Measurements from ENCODE around the gene MAP4. TPM values are rescaled to one million over a fixed set of nuclear protein-coding genes. Genes with fewer than 3 reads are reported as not detected.
"Not testable (repeated sequence)": the region's sequence is repeated elsewhere in the genome, so short reads cannot be mapped to it uniquely, and the experiment has no call there.

Gene MAP4
- total and polyA plus RNA-seq, 12 donors, result 141 to 1,345 (median 894) TPM

GRCh38 chr3:47888986-47889757, 127.0 kb downstream of the MAP4 start:
- intact Hi-C loops (cut with DNase I), result no loop called here
- WGBS, 2 donors, result 82 to 92% methylated on average over 4 of the region's 4 CpGs
- no peaks in the 10 kb centered on the region for H3K9me3 ChIP-seq
- TF ChIP-seq CTCF (IDR thresholded peaks at IDR 0.05), result no peak
- no peak for ATAC-seq
- no peak overlapping the region for H3K4me3 ChIP-seq
- H3K4me1 ChIP-seq, result peaks cover 11 to 72% (median 54%) of the 10 kb centered on the region in 9 donors
- no peak for DNase-seq
- peak overlapping the region in 5 of 10 donors; percentile 77 to 89 (median 80) for H3K27ac ChIP-seq
- peaks cover 0 to 71% (median 11%) of the 10 kb centered on the region in 9 donors for H3K36me3 ChIP-seq
- H3K27me3 ChIP-seq, result no peaks in the 10 kb centered on the region

DNA sequence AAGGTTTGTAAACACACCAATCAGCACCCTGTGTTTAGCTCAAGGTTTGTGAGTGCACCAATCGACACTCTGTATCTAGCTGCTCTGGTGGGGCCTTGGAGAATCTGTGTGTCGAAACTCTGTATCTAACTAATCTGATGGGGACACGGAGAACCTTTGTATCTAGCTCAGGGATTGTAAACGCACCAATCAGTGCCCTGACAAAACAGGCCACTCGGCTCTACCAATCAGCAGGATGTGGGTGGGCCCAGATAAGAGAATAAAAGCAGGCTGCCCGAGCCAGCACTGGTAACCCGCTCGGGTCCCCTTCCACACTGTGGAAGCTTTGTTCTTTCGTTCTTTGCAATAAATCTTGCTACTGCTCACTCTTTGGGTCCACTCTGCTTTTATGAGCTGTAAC, 128.2 kb downstream of the MAP4 start:
- DNase-seq; intact Hi-C loops (cut with DNase I); H3K9me3 ChIP-seq; H3K4me3 ChIP-seq; H3K27ac ChIP-seq; H3K27me3 ChIP-seq; ATAC-seq: not testable (repeated sequence)
- peaks cover 0 to 76% (median 8%) of the 10 kb centered on the region in 9 donors for H3K36me3 ChIP-seq
- H3K4me1 ChIP-seq, result peaks cover 11 to 62% (median 43%) of the 10 kb centered on the region in 9 donors
- WGBS, 2 donors, result 88 to 93% methylated on average over 9 of the region's 9 CpGs

DNA sequence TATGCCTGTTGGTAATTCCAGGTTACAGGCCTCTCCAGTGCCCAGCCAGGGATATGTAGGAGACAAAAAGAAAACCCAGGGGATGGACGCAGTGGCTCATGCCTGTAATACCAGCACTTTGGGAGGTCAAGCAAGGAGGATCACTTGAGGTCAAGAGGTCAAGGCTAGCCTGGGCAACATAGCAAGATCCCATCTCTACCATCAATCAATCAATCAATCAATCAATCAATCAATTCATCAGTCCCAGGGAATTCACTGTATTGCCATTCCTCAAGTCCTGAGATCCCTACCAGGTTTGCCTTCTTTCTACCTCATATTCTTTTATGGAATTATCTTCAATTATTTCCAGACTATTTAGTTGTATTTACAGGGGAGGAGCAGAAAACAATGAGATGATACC, 131.0 kb downstream of the MAP4 start:
- intact Hi-C loops (cut with DNase I), result no loop called here
- 93 to 95% methylated on average over 1 of the region's 1 CpG for WGBS, 2 donors

DNA sequence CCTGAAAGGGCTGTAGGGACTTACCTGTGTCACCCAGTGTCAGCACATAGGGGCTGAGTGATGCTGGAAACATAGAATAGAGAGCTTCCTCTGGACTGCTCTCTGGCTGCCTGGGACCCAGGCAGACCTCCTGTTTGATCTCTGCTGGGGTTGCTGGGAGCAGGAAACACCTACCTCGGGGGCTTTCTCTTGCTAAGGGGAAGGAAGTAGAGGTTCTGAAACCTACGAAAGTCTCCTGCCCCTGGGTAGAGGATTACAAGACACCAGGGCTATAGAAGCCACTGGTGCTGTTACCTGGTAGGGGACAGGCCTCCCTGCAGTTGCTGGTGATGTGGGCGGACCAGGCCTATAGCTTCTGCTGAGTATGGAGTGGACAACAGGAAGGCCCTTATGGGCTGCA, 131.6 kb downstream of the MAP4 start:
- H3K27ac ChIP-seq, result no peak overlapping the region
- TF ChIP-seq CTCF (IDR thresholded peaks at IDR 0.05), result no peak
- H3K4me1 ChIP-seq, result peaks cover 0 to 28% (median 12%) of the 10 kb centered on the region in 9 donors
- intact Hi-C loops (cut with DNase I), result no loop called here
- DNase-seq (no peak), ATAC-seq (peak in 3 of 8 donors; percentile 12 to 39 (median 29))
- H3K4me3 ChIP-seq, result no peak overlapping the region
- no peaks in the 10 kb centered on the region for H3K27me3 ChIP-seq
- H3K9me3 ChIP-seq, result no peaks in the 10 kb centered on the region
- H3K36me3 ChIP-seq, result peaks cover 0 to 87% (median 8%) of the 10 kb centered on the region in 9 donors
- WGBS, 2 donors, result 82 to 86% methylated on average over 3 of the region's 3 CpGs

More for the DNA sequence above, 131.0 kb downstream of the MAP4 start:
- ATAC-seq (no peak), DNase-seq (no peak)
- peaks cover 0 to 86% (median 8%) of the 10 kb centered on the region in 9 donors for H3K36me3 ChIP-seq
- H3K4me3 ChIP-seq, result no peak overlapping the region
- H3K4me1 ChIP-seq, result peaks cover under 1 to 34% (median 17%) of the 10 kb centered on the region in 9 donors
- no peak overlapping the region for H3K27ac ChIP-seq
- no peaks in the 10 kb centered on the region for H3K27me3 ChIP-seq
- no peaks in the 10 kb centered on the region for H3K9me3 ChIP-seq
- no peak for TF ChIP-seq CTCF (IDR thresholded peaks at IDR 0.05)

- Histone ChIP-seq H3K27me3 (no peaks in the 10 kb centered on the region), H3K4me3 (no peak overlapping the region), H3K9me3 (no peaks in the 10 kb centered on the region), H3K27ac (no peak overlapping the region), H3K4me1 (peaks cover 0 to 30% (median 19%) of the 10 kb centered on the region in 9 donors), H3K36me3 (peaks cover 0 to 72% (median 8%) of the 10 kb centered on the region in 9 donors)
- 94 to 98% methylated on average over 2 of the region's 2 CpGs for WGBS, 2 donors
- TF ChIP-seq CTCF (IDR thresholded peaks at IDR 0.05), result peak in 1 of 9 donors; percentile 43
- ATAC-seq, result no peak
- DNase-seq, result no peak
- intact Hi-C loops (cut with DNase I), result no loop called here
Measured at GRCh38 chr3:47882338-47882737, 133.9 kb downstream of the MAP4 start.

Data from heart right ventricle (tissue), 16 donors.